A673 (cell line): ENCODE measurements around the gene GRB10. TPM values are rescaled to one million over a fixed set of nuclear protein-coding genes. Genes with fewer than 3 reads are reported as not detected.

Source experiments
- BruUV-seq: library from RNA; stranded (reverse); fragments of 400-500 nt; replicated peaks from 2 replicates; lab custom pipeline; 2021; lab: Mats Ljungman, UMichigan
- CTCF ChIA-PET: fragments of 300-600 bp; sonication (Branson Sonifier 250); formaldehyde crosslinking; loops from one replicate; lab custom pipeline; 2022; ENCODE audit warnings: antibody characterized with exemption; lab: Charles Lee
- POLR2A ChIA-PET: fragments of 300-600 bp; sonication (Branson Sonifier 250); formaldehyde crosslinking; loops from one replicate; lab custom pipeline; 2022; ENCODE audit warnings: antibody characterized with exemption; ENCODE audit not compliant: low non-redundant PET; lab: Charles Lee
- DNase-seq: peaks from one replicate; pipeline ENCODE4 v3.0.0-alpha.2; 2015; ENCODE audit warnings: low spot score
- H3K27ac ChIP-seq: fragments of 200-600 bp; sonication (generic); 2 replicates; pipeline ENCODE4 v1.5.1; 2016; ENCODE audit warnings: mixed run types, low read depth, mild to moderate bottlenecking, mixed read lengths, antibody characterized with exemption, low read length; ENCODE audit not compliant: poor library complexity, severe bottlenecking
- H3K27me3 ChIP-seq: fragments of 200-600 bp; sonication (generic); replicated peaks from 2 replicates; pipeline ENCODE4 v1.6.1; 2017; ENCODE audit warnings: mixed run types, low read depth, mild to moderate bottlenecking, mixed read lengths, antibody characterized with exemption, low read length; ENCODE audit not compliant: insufficient read depth, poor library complexity
- H3K36me3 ChIP-seq: fragments of 200-600 bp; sonication (generic); 2 replicates; pipeline ENCODE4 v1.6.1; 2016; ENCODE audit warnings: mixed run types, mild to moderate bottlenecking, mixed read lengths, antibody characterized with exemption, low read length; ENCODE audit not compliant: insufficient read depth, poor library complexity, severe bottlenecking
- H3K4me1 ChIP-seq: fragments of 200-600 bp; sonication (generic); 2 replicates; pipeline ENCODE4 v1.6.1; 2017; ENCODE audit warnings: mixed run types, mild to moderate bottlenecking, mixed read lengths, antibody characterized with exemption, low read length; ENCODE audit not compliant: insufficient read depth, poor library complexity, severe bottlenecking
- H3K4me3 ChIP-seq: fragments of 200-600 bp; sonication (generic); 2 replicates; pipeline ENCODE4 v1.5.1; 2016; ENCODE audit warnings: low read depth, mixed run types, mild to moderate bottlenecking, mixed read lengths, low read length; ENCODE audit not compliant: poor library complexity, severe bottlenecking
- H3K9me3 ChIP-seq: fragments of 200-600 bp; sonication (generic); 2 replicates; pipeline ENCODE4 v1.6.1; 2016; ENCODE audit warnings: mixed run types, low read depth, mild to moderate bottlenecking, mixed read lengths, antibody characterized with exemption, low read length; ENCODE audit not compliant: poor library complexity, severe bottlenecking
- EZH2 ChIP-seq: fragments of 200-600 bp; sonication (generic); IDR thresholded peaks from 2 replicates; pipeline ENCODE4 v1.6.1; 2017; ENCODE audit warnings: borderline replicate concordance, low read depth, mild to moderate bottlenecking, mixed read lengths, antibody characterized with exemption, low read length; ENCODE audit not compliant: poor library complexity, severe bottlenecking
- intact Hi-C: fragments of 100-400 bp; cut with micrococcal nuclease; formaldehyde crosslinking; loops from one replicate; pipeline ENCODE4 v1.10.0; 2022; ENCODE audit not compliant: unreplicated experiment
- total RNA-seq: library from RNA; stranded (reverse); gene quantifications from 2 replicates; pipeline ENCODE4 v1.2.3, GENCODE V29; 2021
- TF ChIP-seq, protein P1 (sequence below): fragments of 300-800, 200-600 bp; sonication (generic); conservative IDR thresholded peaks from 2 replicates; pipeline ENCODE4 v1.5.1; 2017; ENCODE audit warnings: low read depth, mild to moderate bottlenecking, antibody characterized with exemption, low read length, moderate library complexity, mixed read lengths

The GRB10 gene
- total RNA-seq, 1 experiment from 2014 or later, result 0.41 TPM

DNA sequence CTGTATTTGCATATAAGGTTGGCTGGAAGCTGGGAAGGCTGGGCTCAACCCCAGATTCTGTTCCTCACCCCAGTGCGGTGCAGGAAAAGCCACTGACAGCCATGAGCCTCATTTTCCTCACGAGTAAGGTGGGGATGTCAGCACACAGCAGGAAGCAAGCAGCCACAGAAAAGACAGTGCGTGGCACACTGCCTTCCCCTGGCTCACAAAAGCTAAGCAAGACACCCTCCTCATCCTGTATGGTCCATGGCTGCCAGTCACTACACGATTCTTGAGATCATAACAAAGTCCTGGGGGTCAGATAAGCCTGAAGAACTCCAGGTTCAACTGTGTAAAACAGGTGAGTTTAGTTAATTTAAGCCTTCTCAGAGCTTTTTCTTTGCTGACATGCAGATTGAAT, 188.6 kb downstream of the GRB10 start:
- Histone ChIP-seq H3K4me3 (no peak overlapping the region), H3K27ac (no peak overlapping the region), H3K36me3 (no peaks in the 10 kb centered on the region), H3K9me3 (no peaks in the 10 kb centered on the region), H3K4me1 (no peaks in the 10 kb centered on the region), H3K27me3 (no peaks in the 10 kb centered on the region)
- ChIA-PET POLR2A (no interaction called here), CTCF (no interaction called here)
- TF ChIP-seq, protein P1, sequence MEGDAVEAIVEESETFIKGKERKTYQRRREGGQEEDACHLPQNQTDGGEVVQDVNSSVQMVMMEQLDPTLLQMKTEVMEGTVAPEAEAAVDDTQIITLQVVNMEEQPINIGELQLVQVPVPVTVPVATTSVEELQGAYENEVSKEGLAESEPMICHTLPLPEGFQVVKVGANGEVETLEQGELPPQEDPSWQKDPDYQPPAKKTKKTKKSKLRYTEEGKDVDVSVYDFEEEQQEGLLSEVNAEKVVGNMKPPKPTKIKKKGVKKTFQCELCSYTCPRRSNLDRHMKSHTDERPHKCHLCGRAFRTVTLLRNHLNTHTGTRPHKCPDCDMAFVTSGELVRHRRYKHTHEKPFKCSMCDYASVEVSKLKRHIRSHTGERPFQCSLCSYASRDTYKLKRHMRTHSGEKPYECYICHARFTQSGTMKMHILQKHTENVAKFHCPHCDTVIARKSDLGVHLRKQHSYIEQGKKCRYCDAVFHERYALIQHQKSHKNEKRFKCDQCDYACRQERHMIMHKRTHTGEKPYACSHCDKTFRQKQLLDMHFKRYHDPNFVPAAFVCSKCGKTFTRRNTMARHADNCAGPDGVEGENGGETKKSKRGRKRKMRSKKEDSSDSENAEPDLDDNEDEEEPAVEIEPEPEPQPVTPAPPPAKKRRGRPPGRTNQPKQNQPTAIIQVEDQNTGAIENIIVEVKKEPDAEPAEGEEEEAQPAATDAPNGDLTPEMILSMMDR, result no peak
- TF ChIP-seq EZH2, result no peak
- no TSS peak for BruUV-seq
- intact Hi-C loops, result no loop called here
- DNase-seq, result no peak

DNA sequence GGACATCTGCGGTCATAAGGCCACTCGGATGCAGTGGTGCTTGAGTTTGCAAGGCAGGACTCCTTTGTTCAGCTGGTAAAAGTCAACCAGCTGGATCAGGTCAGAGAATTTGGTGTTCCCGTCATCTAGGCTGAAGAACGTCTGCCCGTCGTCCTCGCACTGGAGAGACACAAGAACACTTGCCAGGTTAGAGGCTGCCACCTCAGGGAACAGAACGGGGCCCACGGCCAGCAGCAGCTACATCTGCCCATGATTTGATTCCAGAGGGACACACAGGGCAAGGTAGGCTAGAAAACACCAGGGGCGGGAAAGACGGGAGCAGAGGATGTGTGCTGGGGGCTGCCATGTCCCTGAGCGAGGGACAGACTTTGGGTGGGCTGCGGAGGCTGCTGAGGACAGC, 189.8 kb downstream of the GRB10 start:
- no peak for TF ChIP-seq EZH2
- TF ChIP-seq, protein P1, result no peak

DNA sequence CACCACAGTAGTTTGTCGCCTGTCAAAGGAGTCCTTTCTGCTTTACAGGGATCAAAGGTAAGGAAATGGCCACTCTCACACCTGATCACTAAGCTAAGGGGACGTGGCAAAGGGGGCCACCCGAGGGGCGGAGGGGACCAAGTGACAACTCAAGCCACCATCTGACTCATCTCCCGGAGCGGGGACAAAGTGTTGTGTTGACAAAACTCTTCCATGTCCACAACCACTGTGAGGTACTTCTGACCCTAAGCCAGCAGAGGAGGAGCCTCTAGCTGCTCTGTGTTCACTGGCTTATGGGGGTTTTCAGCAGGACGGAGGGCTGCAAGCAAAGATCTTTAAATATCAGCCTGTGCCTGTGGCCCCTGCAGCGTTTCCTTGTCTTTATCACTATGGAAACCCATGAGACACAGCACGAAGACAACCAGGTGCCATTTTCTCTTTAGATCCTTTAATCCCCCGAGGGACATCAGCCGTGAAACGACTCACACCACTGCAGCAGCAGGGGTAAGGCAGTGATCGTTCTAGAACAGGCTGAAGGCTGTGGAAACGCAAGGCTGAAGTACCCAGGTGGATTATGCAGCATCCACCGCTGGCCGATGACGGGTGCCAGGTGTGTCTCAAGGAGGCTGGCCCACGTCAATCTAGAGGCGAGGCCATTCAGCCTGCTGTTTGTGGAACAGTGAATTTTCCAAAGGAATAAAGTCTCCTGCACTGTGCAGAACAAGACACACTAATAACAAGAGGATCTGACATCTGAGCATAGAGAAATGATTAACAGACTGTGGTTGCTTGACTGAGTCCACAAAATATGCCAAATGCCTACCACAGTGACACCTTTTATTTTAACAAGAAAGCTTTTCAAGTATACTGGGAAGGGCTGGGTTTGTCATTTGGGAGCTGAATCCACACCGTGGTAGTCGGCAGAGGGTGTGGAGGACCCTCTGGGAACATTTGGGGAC, 190.9 kb downstream of the GRB10 start:
- no peak overlapping the region for H3K4me3 ChIP-seq
- no peaks in the 10 kb centered on the region for H3K9me3 ChIP-seq
- no peaks in the 10 kb centered on the region for H3K4me1 ChIP-seq
- intact Hi-C loops, result no loop called here
- no TSS peak for BruUV-seq
- POLR2A ChIA-PET, result no interaction called here
- no peak overlapping the region for H3K27ac ChIP-seq
- CTCF ChIA-PET, result no interaction called here
- TF ChIP-seq EZH2, result no peak
- TF ChIP-seq, protein P1, result no peak
- H3K36me3 ChIP-seq, result no peaks in the 10 kb centered on the region
- no peaks in the 10 kb centered on the region for H3K27me3 ChIP-seq
- no peak for DNase-seq

More for the DNA sequence above, 189.8 kb downstream of the GRB10 start:
- Histone ChIP-seq H3K4me3 (no peak overlapping the region), H3K27me3 (no peaks in the 10 kb centered on the region), H3K36me3 (no peaks in the 10 kb centered on the region), H3K4me1 (no peaks in the 10 kb centered on the region), H3K9me3 (no peaks in the 10 kb centered on the region), H3K27ac (no peak overlapping the region)
- ChIA-PET CTCF (no interaction called here), POLR2A (no interaction called here)
- no TSS peak for BruUV-seq
- intact Hi-C loops, result no loop called here
- DNase-seq, result no peak
